DND-41 (cell line): ENCODE results near the gene NUP214.
A peak's percentile ranks its signal among the peaks of the same experiment; 100 is the strongest.

Experiments used
- ATAC-seq: fragments of 200-7000 bp; cut with Tn5 transposase; 3 replicates; pipeline ENCODE4 v1.9.1; 2021; ENCODE audit warnings: low read depth; ENCODE audit not compliant: insufficient read depth
- DNase-seq: peaks from one replicate; pipeline ENCODE4 v3.0.0-alpha.2; 2020
- H2AFZ ChIP-seq: 2 replicates; pipeline ENCODE4 v1.6.0; 2012; ENCODE audit warnings: low read depth, low read length
- H3K27ac ChIP-seq: 2 replicates; pipeline ENCODE4 v1.5.1; 2012; ENCODE audit warnings: low read length, inconsistent platforms
- H3K27me3 ChIP-seq: fragments of 200-600 bp; sonication (generic); 2 replicates; pipeline ENCODE4 v1.6.0; 2012; ENCODE audit warnings: low read length, mild to moderate bottlenecking, inconsistent platforms; ENCODE audit not compliant: insufficient read depth, poor library complexity
- H3K36me3 ChIP-seq: 2 replicates; pipeline ENCODE4 v1.5.1; 2012; ENCODE audit warnings: low read length, inconsistent platforms; ENCODE audit not compliant: insufficient read depth
- H3K4me1 ChIP-seq: 2 replicates; pipeline ENCODE4 v1.5.1; 2012; ENCODE audit warnings: mild to moderate bottlenecking, low read length; ENCODE audit not compliant: insufficient read depth
- H3K4me2 ChIP-seq: 2 replicates; pipeline ENCODE4 v1.6.0; 2012; ENCODE audit warnings: mild to moderate bottlenecking, moderate library complexity, low read length, inconsistent platforms; ENCODE audit not compliant: insufficient read depth
- H3K4me3 ChIP-seq, 2 experiments: fragments of 200-600 bp in 1 of 2; shearing (Covaris generic) in 1 of 2; 2 replicates each; pipeline ENCODE4 v1.5.1; 2012 to 2016; ENCODE audit warnings: inconsistent platforms in 2 of 2, low read length in 2 of 2, mild to moderate bottlenecking in 2 of 2, low read depth in 1 of 2, moderate library complexity in 1 of 2
- H3K79me2 ChIP-seq: 2 replicates; pipeline ENCODE4 v1.6.0; 2012; ENCODE audit warnings: low read length, inconsistent platforms; ENCODE audit not compliant: insufficient read depth
- H3K9ac ChIP-seq: 2 replicates; pipeline ENCODE4 v1.6.0; 2012; ENCODE audit warnings: low read depth, mild to moderate bottlenecking, inconsistent platforms, low read length, moderate library complexity
- H3K9me3 ChIP-seq: 2 replicates; pipeline ENCODE4 v1.5.1; 2012; ENCODE audit warnings: low read length, moderate library complexity, mild to moderate bottlenecking, inconsistent platforms; ENCODE audit not compliant: insufficient read depth, severe bottlenecking
- H4K20me1 ChIP-seq: 2 replicates; pipeline ENCODE4 v1.6.0; 2012; ENCODE audit warnings: low read length; ENCODE audit not compliant: insufficient read depth
- CTCF ChIP-seq: IDR thresholded peaks from 2 replicates; pipeline ENCODE4 v1.5.1; 2012; ENCODE audit warnings: borderline replicate concordance, low read length, moderate library complexity, mild to moderate bottlenecking; ENCODE audit not compliant: poor library complexity, severe bottlenecking; ENCODE audit errors: extremely low read depth
- EZH2 ChIP-seq: IDR thresholded peaks from 3 replicates; pipeline ENCODE4 v1.6.1; 2012; ENCODE audit warnings: borderline replicate concordance, low read depth, mild to moderate bottlenecking, moderate library complexity, low read length, inconsistent platforms; ENCODE audit not compliant: severe bottlenecking

Gene NUP214

GRCh38 chr9:131126059-131126426 lies 657 bp downstream of the NUP214 start:
- Histone ChIP-seq H3K4me1 (peaks cover 24% of the 10 kb centered on the region), H3K36me3 (peaks cover 42% of the 10 kb centered on the region), H3K27ac (peak overlapping the region; percentile 87), H4K20me1 (peaks cover 4% of the 10 kb centered on the region; the same call in 1 of the 2 replicates), H2AFZ (peak overlapping the region; percentile 83), H3K9me3 (no peaks in the 10 kb centered on the region), H3K27me3 (no peaks in the 10 kb centered on the region), H3K9ac (peak overlapping the region; percentile 84), H3K4me3 (peak overlapping the region; percentile 98 to 100), H3K4me2 (peak overlapping the region; percentile 82), H3K79me2 (peaks cover 40% of the 10 kb centered on the region)
- no peak for ATAC-seq
- no peak for DNase-seq
- no peak for TF ChIP-seq CTCF
- no peak for TF ChIP-seq EZH2

- H2AFZ ChIP-seq, result no peak overlapping the region
- no peaks in the 10 kb centered on the region for H3K9me3 ChIP-seq
- no peaks in the 10 kb centered on the region for H3K27me3 ChIP-seq
- H3K79me2 ChIP-seq, result peaks cover 40% of the 10 kb centered on the region
- peaks cover 72% of the 10 kb centered on the region for H3K36me3 ChIP-seq
- peaks cover 24% of the 10 kb centered on the region for H3K4me1 ChIP-seq
- TF ChIP-seq EZH2 (no peak), CTCF (no peak)
- DNase-seq (no peak), ATAC-seq (no peak)
- no peak overlapping the region for H3K4me3 ChIP-seq
- H3K9ac ChIP-seq, result no peak overlapping the region
- peaks cover 4% of the 10 kb centered on the region; the same call in 1 of the 2 replicates for H4K20me1 ChIP-seq
- no peak overlapping the region for H3K4me2 ChIP-seq
- no peak overlapping the region for H3K27ac ChIP-seq
Observed at GRCh38 chr9:131129183-131129582, 3.8 kb downstream of the NUP214 start.

GRCh38 chr9:131138676-131139075 lies 13.3 kb downstream of the NUP214 start:
- Histone ChIP-seq H3K4me1 (no peaks in the 10 kb centered on the region), H3K36me3 (peaks cover 85% of the 10 kb centered on the region), H3K4me3 (no peak overlapping the region), H3K79me2 (no peaks in the 10 kb centered on the region), H3K27ac (no peak overlapping the region), H2AFZ (no peak overlapping the region), H3K27me3 (no peaks in the 10 kb centered on the region), H4K20me1 (no peaks in the 10 kb centered on the region), H3K9ac (no peak overlapping the region), H3K9me3 (no peaks in the 10 kb centered on the region), H3K4me2 (no peak overlapping the region)
- DNase-seq, result no peak
- TF ChIP-seq EZH2 (no peak), CTCF (no peak)
- ATAC-seq, result no peak

GRCh38 chr9:131140112-131140511 lies 14.7 kb downstream of the NUP214 start:
- H3K79me2 ChIP-seq, result no peaks in the 10 kb centered on the region
- H3K4me2 ChIP-seq, result no peak overlapping the region
- no peaks in the 10 kb centered on the region for H3K4me1 ChIP-seq
- H4K20me1 ChIP-seq, result no peaks in the 10 kb centered on the region
- no peaks in the 10 kb centered on the region for H3K9me3 ChIP-seq
- DNase-seq (no peak), ATAC-seq (no peak)
- peaks cover 85% of the 10 kb centered on the region for H3K36me3 ChIP-seq
- no peak for TF ChIP-seq EZH2
- no peak for TF ChIP-seq CTCF
- H3K27ac ChIP-seq, result no peak overlapping the region
- H3K4me3 ChIP-seq, result no peak overlapping the region
- H3K9ac ChIP-seq, result no peak overlapping the region
- H3K27me3 ChIP-seq, result no peaks in the 10 kb centered on the region
- H2AFZ ChIP-seq, result no peak overlapping the region
